Tibial nerve (tissue), 3 donors: ENCODE results near the gene WBP4.

Experiments used
- POLR2A ChIP-seq, 2 donors: fragments of 450-650 bp; IDR thresholded peaks; one replicate each; pipeline ENCODE4 v1.6.1; 2017; ENCODE audit warnings: antibody characterized with exemption in 2 of 2, mild to moderate bottlenecking in 2 of 2, moderate library complexity in 2 of 2
- TF ChIP-seq, protein P1 (sequence below), 5 experiments: fragments of 200-600 bp in 3 of 5; fragments of 450-650 bp in 2 of 5; sonication (generic) in 3 of 5; IDR thresholded peaks; one replicate each; pipeline ENCODE4 v1.5.1; 2016 to 2019; ENCODE audit warnings: antibody characterized with exemption in 5 of 5, mild to moderate bottlenecking in 3 of 5, moderate library complexity in 2 of 5

DNA sequence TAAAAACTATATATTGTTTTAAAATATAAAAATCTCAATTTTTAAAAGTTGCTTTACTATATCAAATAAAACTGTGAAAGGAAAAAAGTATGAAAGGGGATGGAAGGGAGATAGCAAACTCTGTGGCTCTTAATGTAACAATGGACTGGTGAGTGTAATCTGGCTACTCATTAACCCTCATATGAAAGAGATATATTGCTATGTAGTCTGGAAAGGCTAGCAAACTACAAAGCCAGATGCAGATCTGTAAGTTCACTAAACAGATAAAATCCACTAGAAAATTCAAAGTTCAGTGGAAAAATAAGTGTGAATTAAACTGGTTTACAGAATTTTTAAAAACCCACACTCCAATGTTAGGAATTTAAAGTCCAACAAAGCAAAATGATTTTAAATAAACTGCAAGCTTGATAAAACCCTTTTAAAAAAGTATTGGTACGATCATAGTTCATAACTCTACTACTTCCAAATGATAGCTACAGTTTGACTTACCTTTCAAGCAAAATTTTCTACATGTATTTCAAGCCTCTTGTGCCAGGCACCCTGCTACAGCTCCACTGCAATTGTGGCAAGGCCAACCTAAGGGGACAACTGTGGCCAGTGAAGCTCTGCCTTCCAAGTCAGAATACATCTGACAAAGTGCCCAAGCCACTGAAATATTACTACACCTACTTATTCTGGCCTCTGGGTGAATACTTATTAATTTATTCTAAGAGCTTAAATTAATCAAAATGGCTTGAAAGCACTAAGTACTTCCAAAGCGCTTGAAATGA is 41.5 kb upstream of the WBP4 start:
- TF ChIP-seq, protein P1, sequence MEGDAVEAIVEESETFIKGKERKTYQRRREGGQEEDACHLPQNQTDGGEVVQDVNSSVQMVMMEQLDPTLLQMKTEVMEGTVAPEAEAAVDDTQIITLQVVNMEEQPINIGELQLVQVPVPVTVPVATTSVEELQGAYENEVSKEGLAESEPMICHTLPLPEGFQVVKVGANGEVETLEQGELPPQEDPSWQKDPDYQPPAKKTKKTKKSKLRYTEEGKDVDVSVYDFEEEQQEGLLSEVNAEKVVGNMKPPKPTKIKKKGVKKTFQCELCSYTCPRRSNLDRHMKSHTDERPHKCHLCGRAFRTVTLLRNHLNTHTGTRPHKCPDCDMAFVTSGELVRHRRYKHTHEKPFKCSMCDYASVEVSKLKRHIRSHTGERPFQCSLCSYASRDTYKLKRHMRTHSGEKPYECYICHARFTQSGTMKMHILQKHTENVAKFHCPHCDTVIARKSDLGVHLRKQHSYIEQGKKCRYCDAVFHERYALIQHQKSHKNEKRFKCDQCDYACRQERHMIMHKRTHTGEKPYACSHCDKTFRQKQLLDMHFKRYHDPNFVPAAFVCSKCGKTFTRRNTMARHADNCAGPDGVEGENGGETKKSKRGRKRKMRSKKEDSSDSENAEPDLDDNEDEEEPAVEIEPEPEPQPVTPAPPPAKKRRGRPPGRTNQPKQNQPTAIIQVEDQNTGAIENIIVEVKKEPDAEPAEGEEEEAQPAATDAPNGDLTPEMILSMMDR (IDR thresholded peaks at IDR 0.05), result no peak
- TF ChIP-seq POLR2A (IDR thresholded peaks at IDR 0.05), result no peak
